Body of pancreas (tissue), 4 donors: ENCODE measurements around the gene SDHC. TPM values are rescaled to one million over a fixed set of nuclear protein-coding genes. Genes with fewer than 3 reads are reported as not detected.
"Not testable (repeated sequence)": the region's sequence is repeated elsewhere in the genome, so short reads cannot be mapped to it uniquely, and the experiment has no call there.

Experiments used
- ATAC-seq: fragments of 150-250 bp; one replicate; pipeline ENCODE4 v1.9.1; 2016
- DNase-seq, 4 donors: peaks; one replicate each; pipeline ENCODE4 v3.0.0-alpha.2; 2019
- H3K27ac ChIP-seq, 4 donors: fragments of 200-600 bp; sonication (generic); 1 replicate in 3 of 4; 2 replicates in 1 of 4; pipeline versions ENCODE4 v1.5.1 to v1.6.1; 2016 to 2019; ENCODE audit warnings: mild to moderate bottlenecking in 1 of 4, mixed read lengths in 1 of 4, moderate library complexity in 1 of 4
- H3K27me3 ChIP-seq, 2 donors: fragments of 200-600 bp; sonication (generic); one replicate each; pipeline ENCODE4 v1.6.0; 2016; ENCODE audit warnings: mild to moderate bottlenecking in 1 of 2
- H3K36me3 ChIP-seq, 2 donors: fragments of 200-600 bp; sonication (generic); replicated peaks in 1 of 2; 2 replicates each; pipeline ENCODE4 v1.5.1; 2016; ENCODE audit warnings: low read depth in 2 of 2; ENCODE audit not compliant: insufficient read depth in 1 of 2
- H3K4me1 ChIP-seq: fragments of 200-600 bp; sonication (generic); one replicate; pipeline ENCODE4 v1.6.0; 2016
- H3K4me3 ChIP-seq, 2 donors: fragments of 200-600 bp; sonication (generic); 1 replicate in 1 of 2; 2 replicates in 1 of 2; pipeline ENCODE4 v1.5.1; 2016 to 2019
- H3K9me3 ChIP-seq, 3 donors: fragments of 200-600 bp; sonication (generic); 1 replicate in 2 of 3; 2 replicates in 1 of 3; pipeline ENCODE4 v1.5.1; 2016
- POLR2A ChIP-seq, 3 donors: fragments of 450-650 bp; IDR thresholded peaks; one replicate each; pipeline ENCODE4 v1.6.1; 2016; ENCODE audit warnings: antibody characterized with exemption in 3 of 3, mild to moderate bottlenecking in 2 of 3
- WGBS, 2 donors: methylation state at CpG; one replicate each; pipeline ENCODE4 v1.1.5; 2017; 5-methylcytosine and 5-hydroxymethylcytosine counted together
- intact Hi-C: fragments of 100-400 bp; cut with DNase I; formaldehyde crosslinking; loops from one replicate; pipeline ENCODE4 v1.15.1; 2023
- small RNA-seq: library from RNA; depleted of rRNA; stranded (forward); fragments of <200 nt; gene quantifications from one replicate; pipeline ENCODE3, GENCODE V24; 2016
- total RNA-seq, 2 donors: library from RNA; depleted of rRNA; stranded (reverse); fragments of >200 nt; gene quantifications; one replicate each; pipeline ENCODE4 v1.1.0, GENCODE V29; 2016
- TF ChIP-seq, protein P1 (sequence below), 7 experiments: fragments of 450-650 bp in 4 of 7; fragments of 200-600 bp in 3 of 7; sonication (generic) in 3 of 7; IDR thresholded peaks; one replicate each; pipeline ENCODE4 v1.5.1; 2016 to 2019; ENCODE audit warnings: antibody characterized with exemption in 7 of 7

The SDHC gene
- total RNA-seq, 2 donors from 2014 or later: 22.7 to 26.2 TPM

DNA sequence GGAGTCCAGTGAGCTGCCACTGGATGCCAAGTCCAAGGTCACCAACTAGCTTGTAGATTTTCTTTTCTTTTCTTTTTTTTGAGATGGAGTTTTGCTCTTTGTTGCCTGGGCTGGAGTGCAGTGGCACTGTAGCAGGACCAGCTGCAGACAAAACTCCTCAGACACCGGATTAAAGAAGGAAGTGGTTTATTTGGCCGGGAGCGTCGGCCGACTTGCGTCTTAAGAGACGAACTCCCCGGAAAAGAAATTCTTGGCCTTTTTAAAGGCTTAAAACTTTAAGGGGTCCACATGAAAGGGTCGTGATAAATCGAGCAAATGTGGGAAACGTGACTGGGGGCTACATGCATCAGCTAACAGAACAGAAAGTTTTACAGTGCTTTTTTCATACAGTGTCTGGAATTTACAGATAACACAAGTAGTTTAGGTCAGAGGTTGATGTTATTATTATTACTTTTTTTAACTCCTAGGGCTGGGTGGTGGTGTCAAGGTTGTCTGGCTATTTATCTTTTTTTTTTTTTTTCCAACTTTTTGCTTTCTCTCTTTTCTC lies 89.9 kb downstream of the SDHC start:
- TF ChIP-seq POLR2A (IDR thresholded peaks at IDR 0.05): no peak
- TF ChIP-seq, protein P1, sequence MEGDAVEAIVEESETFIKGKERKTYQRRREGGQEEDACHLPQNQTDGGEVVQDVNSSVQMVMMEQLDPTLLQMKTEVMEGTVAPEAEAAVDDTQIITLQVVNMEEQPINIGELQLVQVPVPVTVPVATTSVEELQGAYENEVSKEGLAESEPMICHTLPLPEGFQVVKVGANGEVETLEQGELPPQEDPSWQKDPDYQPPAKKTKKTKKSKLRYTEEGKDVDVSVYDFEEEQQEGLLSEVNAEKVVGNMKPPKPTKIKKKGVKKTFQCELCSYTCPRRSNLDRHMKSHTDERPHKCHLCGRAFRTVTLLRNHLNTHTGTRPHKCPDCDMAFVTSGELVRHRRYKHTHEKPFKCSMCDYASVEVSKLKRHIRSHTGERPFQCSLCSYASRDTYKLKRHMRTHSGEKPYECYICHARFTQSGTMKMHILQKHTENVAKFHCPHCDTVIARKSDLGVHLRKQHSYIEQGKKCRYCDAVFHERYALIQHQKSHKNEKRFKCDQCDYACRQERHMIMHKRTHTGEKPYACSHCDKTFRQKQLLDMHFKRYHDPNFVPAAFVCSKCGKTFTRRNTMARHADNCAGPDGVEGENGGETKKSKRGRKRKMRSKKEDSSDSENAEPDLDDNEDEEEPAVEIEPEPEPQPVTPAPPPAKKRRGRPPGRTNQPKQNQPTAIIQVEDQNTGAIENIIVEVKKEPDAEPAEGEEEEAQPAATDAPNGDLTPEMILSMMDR (IDR thresholded peaks at IDR 0.05): no peak
- H3K4me1 ChIP-seq: peaks cover 40% of the 10 kb centered on the region
- no peaks in the 10 kb centered on the region for H3K36me3 ChIP-seq
- ATAC-seq (no peak), DNase-seq (no peak)
- intact Hi-C loops: no loop called here
- no peak overlapping the region for H3K27ac ChIP-seq
- H3K9me3 ChIP-seq: no peaks in the 10 kb centered on the region
- WGBS, 2 donors: 71 to 93% methylated on average over 11 of the region's 11 CpGs
- no peaks in the 10 kb centered on the region for H3K27me3 ChIP-seq
- H3K4me3 ChIP-seq: no peak overlapping the region

DNA sequence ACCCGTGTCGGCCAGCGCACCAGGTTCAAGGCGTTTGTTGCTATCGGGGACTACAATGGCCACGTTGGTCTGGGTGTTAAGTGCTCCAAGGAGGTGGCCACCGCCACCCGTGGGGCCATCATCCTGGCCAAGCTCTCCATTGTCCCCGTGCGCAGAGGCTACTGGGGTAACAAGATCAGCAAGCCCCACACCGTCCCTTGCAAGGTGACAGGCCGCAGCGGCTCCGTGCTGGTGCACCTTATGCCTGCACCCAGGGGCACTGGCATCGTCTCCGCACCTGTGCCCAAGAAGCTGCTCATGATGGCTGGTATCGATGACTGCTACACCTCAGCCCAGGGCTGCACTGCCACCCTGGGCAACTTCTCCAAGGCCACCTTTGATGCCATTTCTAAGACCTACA lies 92.4 kb downstream of the SDHC start:
- ATAC-seq, H3K36me3 ChIP-seq, intact Hi-C loops, H3K27ac ChIP-seq, H3K9me3 ChIP-seq, H3K27me3 ChIP-seq, DNase-seq, H3K4me3 ChIP-seq: not testable (repeated sequence)
- 98 to 99% methylated on average over 8 to 16 of the region's 17 CpGs for WGBS, 2 donors
- H3K4me1 ChIP-seq: peaks cover 27% of the 10 kb centered on the region

DNA sequence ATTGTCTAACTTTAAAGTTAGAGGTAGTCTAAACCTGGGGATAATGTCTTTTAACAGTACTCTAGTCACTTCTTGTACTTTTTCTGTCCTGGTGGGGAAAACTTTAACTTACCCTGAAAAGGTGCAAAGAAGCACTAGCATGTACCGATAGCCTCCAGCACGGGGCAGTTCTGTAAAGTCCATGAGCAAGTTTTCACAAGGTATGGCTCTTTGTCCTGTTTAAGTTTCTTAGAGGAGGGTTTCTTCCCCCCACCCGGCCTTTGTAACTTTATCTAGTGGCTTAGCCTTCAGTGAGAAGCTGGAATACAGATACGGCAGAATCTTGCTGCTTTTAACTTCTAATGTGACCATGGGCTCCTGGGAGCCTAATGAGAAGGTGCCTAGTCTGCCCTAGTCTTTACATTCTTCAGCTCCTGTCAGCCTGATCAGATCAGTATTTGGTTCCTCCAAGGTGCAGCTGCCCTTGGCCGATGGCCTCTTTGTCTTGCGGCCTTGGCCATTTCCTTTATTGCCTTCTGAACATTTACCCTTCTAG lies 93.3 kb downstream of the SDHC start:
- no peak for TF ChIP-seq POLR2A (IDR thresholded peaks at IDR 0.05)
- TF ChIP-seq, protein P1 (IDR thresholded peaks at IDR 0.05): no peak
- Histone ChIP-seq H3K36me3 (no peaks in the 10 kb centered on the region), H3K4me1 (peaks cover 24% of the 10 kb centered on the region), H3K9me3 (no peaks in the 10 kb centered on the region), H3K27ac (no peak overlapping the region), H3K4me3 (no peak overlapping the region), H3K27me3 (no peaks in the 10 kb centered on the region)
- 67 to 76% methylated on average over 6 of the region's 6 CpGs for WGBS, 2 donors
- DNase-seq (no peak), ATAC-seq (no peak)
- intact Hi-C loops: no loop called here

DNA sequence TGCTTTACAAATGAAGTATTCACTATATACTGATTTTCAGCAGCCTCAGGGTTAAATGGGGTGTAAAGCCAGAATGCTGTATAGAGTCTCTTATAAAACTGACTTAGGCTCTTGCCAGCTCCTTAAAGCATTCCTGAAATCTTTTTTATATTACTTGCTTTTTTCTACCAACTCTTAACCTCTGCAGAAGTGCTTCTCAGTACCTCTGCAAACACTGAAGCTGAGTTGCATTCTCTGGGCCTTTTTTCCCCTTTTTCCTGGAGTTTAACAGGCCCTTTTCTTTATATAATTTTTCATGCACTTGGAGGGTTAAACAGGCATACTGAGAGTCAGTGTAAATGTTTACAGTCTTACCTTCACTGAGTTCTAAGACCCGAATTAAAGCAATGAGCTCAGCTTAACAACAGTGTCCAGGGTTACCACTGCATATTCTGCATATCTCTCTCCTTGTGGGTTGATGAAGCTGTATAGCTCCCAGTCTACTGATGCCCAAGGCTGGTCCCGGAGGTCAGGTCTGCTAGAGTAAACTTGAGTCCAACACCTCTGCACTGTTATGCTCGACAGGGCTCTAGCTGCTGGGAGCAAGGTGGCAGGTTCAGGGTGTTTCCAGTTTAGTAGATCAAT lies 94.4 kb downstream of the SDHC start:
- H3K4me1 ChIP-seq: peaks cover 24% of the 10 kb centered on the region
- H3K4me3 ChIP-seq: no peak overlapping the region
- ATAC-seq (no peak), DNase-seq (no peak)
- intact Hi-C loops: no loop called here
- TF ChIP-seq POLR2A (IDR thresholded peaks at IDR 0.05): no peak
- H3K9me3 ChIP-seq: no peaks in the 10 kb centered on the region
- no peaks in the 10 kb centered on the region for H3K36me3 ChIP-seq
- no peak overlapping the region for H3K27ac ChIP-seq
- H3K27me3 ChIP-seq: no peaks in the 10 kb centered on the region
- 59 to 69% methylated on average over 3 of the region's 3 CpGs for WGBS, 2 donors

DNA sequence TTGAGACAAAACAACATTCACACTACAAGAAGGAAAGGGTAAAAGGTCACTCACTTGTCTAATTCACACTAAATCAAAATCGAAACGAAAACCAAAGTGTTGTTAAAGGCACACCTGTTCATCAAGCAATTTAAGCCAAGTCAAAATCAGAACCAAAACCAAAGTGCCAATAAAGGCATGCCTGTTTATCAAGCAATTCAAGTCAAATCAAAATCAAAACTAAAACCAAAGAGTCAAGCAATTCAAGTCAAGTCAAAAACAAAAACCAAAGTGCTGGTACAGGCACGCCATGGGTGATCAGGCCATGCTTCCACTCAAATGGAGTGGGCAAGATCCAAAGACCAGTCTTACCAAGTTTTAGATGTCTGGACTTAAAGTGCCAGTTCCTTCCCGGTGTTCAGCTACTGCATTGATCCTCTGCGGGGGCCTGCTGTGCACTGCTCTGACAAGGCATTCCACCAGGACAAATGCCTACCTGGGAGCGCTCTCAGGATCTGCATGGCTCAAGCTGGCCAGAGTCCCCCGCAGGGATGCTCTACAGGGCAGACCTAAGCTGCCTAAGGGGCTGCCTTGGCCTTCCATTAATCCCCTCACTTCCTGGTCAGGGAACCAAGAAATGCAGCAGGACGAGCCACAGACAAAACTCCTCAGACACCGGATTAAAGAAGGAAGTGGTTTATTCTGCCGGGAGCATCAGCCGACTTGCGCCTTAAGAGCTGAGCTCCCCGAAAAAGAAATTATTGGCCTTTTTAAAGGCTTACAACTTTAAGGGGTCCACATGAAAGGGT lies 95.9 kb downstream of the SDHC start:
- intact Hi-C loops, ATAC-seq, H3K4me3 ChIP-seq, H3K27me3 ChIP-seq, H3K27ac ChIP-seq, H3K9me3 ChIP-seq, H3K36me3 ChIP-seq, DNase-seq: not testable (repeated sequence)
- H3K4me1 ChIP-seq: peaks cover 11% of the 10 kb centered on the region
- 82 to 91% methylated on average over 12 to 13 of the region's 13 CpGs for WGBS, 2 donors

DNA sequence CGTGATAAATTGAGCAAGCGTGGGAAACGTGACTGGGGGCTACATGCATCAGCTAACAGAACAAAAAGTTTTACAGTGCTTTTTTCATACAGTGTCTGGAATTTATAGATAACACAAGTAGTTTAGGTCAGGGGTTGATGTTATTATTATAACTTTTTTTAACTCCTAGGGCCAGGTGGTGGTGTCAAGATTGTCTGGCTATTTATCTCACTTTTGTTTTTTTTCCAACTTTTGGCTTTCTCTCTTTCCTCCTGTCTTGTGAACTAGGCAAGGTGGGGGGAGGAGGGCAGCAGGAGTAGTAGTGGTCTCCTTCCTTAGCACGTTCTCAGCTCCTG lies 96.4 kb downstream of the SDHC start:
- H3K9me3 ChIP-seq, H3K27ac ChIP-seq, H3K4me1 ChIP-seq, H3K27me3 ChIP-seq, intact Hi-C loops, H3K36me3 ChIP-seq, H3K4me3 ChIP-seq, ATAC-seq, DNase-seq: not testable (repeated sequence)
- 74 to 89% methylated on average over 4 of the region's 4 CpGs for WGBS, 2 donors

Small RNA genes within 50 kb of the gene (small RNA-seq; reads per million reads assigned to genes)
- gene AL592295.2 (not detected), gene RNU6-481P (not detected)

Other genes starting within 250 kb of the SDHC start
- gene ARHGAP30, start 244.5 kb upstream of the SDHC start, total RNA-seq: 1 to 10 TPM; 3.1 to 4.9 TPM
- 1 to 10 TPM; 3.0 to 4.2 TPM for gene NECTIN4, start 224.8 kb upstream of the SDHC start, total RNA-seq
- 10 to 100 TPM; 13.5 to 22.7 TPM for gene KLHDC9, start 216.0 kb upstream of the SDHC start, total RNA-seq
- 10 to 100 TPM; 29.6 to 54.7 TPM for gene PFDN2, start 196.3 kb upstream of the SDHC start, total RNA-seq
- gene NIT1, start 196.3 kb upstream of the SDHC start, total RNA-seq: 10 to 100 TPM; 22.8 to 38.6 TPM
- gene DEDD, start 181.7 kb upstream of the SDHC start, total RNA-seq: 10 to 100 TPM; 12.9 to 15.8 TPM
- gene UFC1, start 160.4 kb upstream of the SDHC start, total RNA-seq: 10 to 100 TPM; 33.6 to 48.8 TPM
- 10 to 100 TPM; 17.8 to 21.0 TPM for gene USP21, start 154.9 kb upstream of the SDHC start, total RNA-seq
- gene PPOX, start 148.0 kb upstream of the SDHC start, total RNA-seq: 10 to 100 TPM; 16.2 to 18.9 TPM
- gene B4GALT3, start 136.9 kb upstream of the SDHC start, total RNA-seq: 10 to 100 TPM; 20.2 to 29.3 TPM
- gene ADAMTS4, start 115.3 kb upstream of the SDHC start, total RNA-seq: 1 to 10 TPM; 6.7 to 7.9 TPM
- 10 to 100 TPM; 46.4 to 67.2 TPM for gene NDUFS2, start 112.0 kb upstream of the SDHC start, total RNA-seq
- 10 to 100 TPM; 27.0 to 42.0 TPM for gene FCER1G, start 99.1 kb upstream of the SDHC start, total RNA-seq
- not detected for gene APOA2, start 90.8 kb upstream of the SDHC start, total RNA-seq
- 1 to 10 TPM; 1.8 to 8.9 TPM for gene TOMM40L, start 88.3 kb upstream of the SDHC start, total RNA-seq
- gene NR1I3, start 76.2 kb upstream of the SDHC start, total RNA-seq: not detected
- gene PCP4L1, start 55.6 kb upstream of the SDHC start, total RNA-seq: not detected
- gene MPZ, start 4.4 kb upstream of the SDHC start, total RNA-seq: 1 to 10 TPM; 3.6 to 6.6 TPM
- not detected for gene CFAP126, start 53.5 kb downstream of the SDHC start, total RNA-seq
- gene FCGR2A, start 191.1 kb downstream of the SDHC start, total RNA-seq: 10 to 100 TPM; 30.0 to 51.6 TPM
- gene HSPA6, start 210.2 kb downstream of the SDHC start, total RNA-seq: 1 to 10 TPM in 1 of 2 donors, under 1 TPM in 1; 0.66 to 1.6 TPM
- 1 to 10 TPM in 1 of 2 donors, not detected in 1; 5.2 TPM for gene FCGR3A, start 235.4 kb downstream of the SDHC start, total RNA-seq